ENCODE results near the gene MYZAP.

GRCh38 chr15:57676585-57676984 is 84.9 kb downstream of the MYZAP start:
- TF ChIP-seq POLR2A (IDR thresholded peaks at IDR 0.05) (no peak), POLR2AphosphoS5 (IDR thresholded peaks at IDR 0.05) (no peak)

Data from spleen (tissue), 3 donors.